NCI-H510A treated with DMSO at 0.1 percent for 48 hours (cell line): ENCODE results near the gene MAGI1.
"Not testable (repeated sequence)": the region's sequence is repeated elsewhere in the genome, so short reads cannot be mapped to it uniquely, and the experiment has no call there.

Source experiments
- DNase-seq: peaks from one replicate; lab custom pipeline; 2025; lab: John Stamatoyannopoulos, UW

Gene MAGI1

GRCh38 chr3:65591313-65591712, 447.4 kb downstream of the MAGI1 start:
- no peak for DNase-seq

- DNase-seq = no peak
Observed at GRCh38 chr3:65588884-65589283, 449.8 kb downstream of the MAGI1 start.

- DNase-seq = no peak
Observed at GRCh38 chr3:65587650-65588439, 450.9 kb downstream of the MAGI1 start.

- DNase-seq = no peak
Observed at GRCh38 chr3:65584913-65585312, 453.8 kb downstream of the MAGI1 start.

GRCh38 chr3:65584002-65584401, 454.7 kb downstream of the MAGI1 start:
- DNase-seq = no peak

- DNase-seq = no peak
Observed at GRCh38 chr3:65583188-65583587, 455.5 kb downstream of the MAGI1 start.

GRCh38 chr3:65582012-65582717, 456.6 kb downstream of the MAGI1 start:
- no peak for DNase-seq

- no peak for DNase-seq
Observed at GRCh38 chr3:65581313-65581712, 457.4 kb downstream of the MAGI1 start.

GRCh38 chr3:65578861-65579260, 459.9 kb downstream of the MAGI1 start:
- DNase-seq = no peak

GRCh38 chr3:65577843-65578430, 460.8 kb downstream of the MAGI1 start:
- DNase-seq = no peak

GRCh38 chr3:65576966-65577365, 461.8 kb downstream of the MAGI1 start:
- no peak for DNase-seq

GRCh38 chr3:65576228-65576627, 462.5 kb downstream of the MAGI1 start:
- DNase-seq = no peak

- DNase-seq = no peak
Observed at GRCh38 chr3:65575376-65575840, 463.3 kb downstream of the MAGI1 start.

- DNase-seq = no peak
Observed at GRCh38 chr3:65573548-65574116, 465.1 kb downstream of the MAGI1 start.

GRCh38 chr3:65572175-65572777, 466.4 kb downstream of the MAGI1 start:
- no peak for DNase-seq

- no peak for DNase-seq
Observed at GRCh38 chr3:65569845-65570405, 468.8 kb downstream of the MAGI1 start.

GRCh38 chr3:65569129-65569528, 469.6 kb downstream of the MAGI1 start:
- no peak for DNase-seq

- DNase-seq = no peak
Observed at GRCh38 chr3:65568497-65568896, 470.2 kb downstream of the MAGI1 start.

- DNase-seq = not testable (repeated sequence)
Observed at GRCh38 chr3:65565744-65566143, 473.0 kb downstream of the MAGI1 start.

- no peak for DNase-seq
Observed at GRCh38 chr3:65564483-65564882, 474.2 kb downstream of the MAGI1 start.

GRCh38 chr3:65563861-65564260, 474.9 kb downstream of the MAGI1 start:
- no peak for DNase-seq

- DNase-seq = no peak
Observed at GRCh38 chr3:65562447-65562846, 476.3 kb downstream of the MAGI1 start.
